Esophagus squamous epithelium (tissue), 5 donors: ENCODE data around the gene SCAF11. TPM values are rescaled to one million over a fixed set of nuclear protein-coding genes. Genes with fewer than 3 reads are reported as not detected.

ENCODE experiments used
- DNase-seq: peaks from one replicate; lab custom pipeline; 2025; lab: John Stamatoyannopoulos, UW
- H3K27ac ChIP-seq, 4 donors: fragments of 200-600 bp; sonication (generic); one replicate each; pipeline ENCODE4 v1.5.1; 2016 to 2019; ENCODE audit warnings: mild to moderate bottlenecking in 1 of 4
- H3K27me3 ChIP-seq, 4 donors: fragments of 200-600 bp; sonication (generic); 1 replicate in 3 of 4; 2 replicates in 1 of 4; pipeline versions ENCODE4 v1.5.1 to v1.6.0; 2017 to 2021; ENCODE audit warnings: antibody characterized with exemption in 1 of 4
- H3K36me3 ChIP-seq, 3 donors: fragments of 200-600 bp; sonication (generic); one replicate each; pipeline ENCODE4 v1.5.1; 2016 to 2019
- H3K4me1 ChIP-seq, 3 donors: fragments of 200-600 bp; sonication (generic); one replicate each; pipeline ENCODE4 v1.5.1; 2017 to 2019
- H3K4me3 ChIP-seq, 4 donors: fragments of 200-600 bp; sonication (generic); 1 replicate in 3 of 4; 2 replicates in 1 of 4; pipeline ENCODE4 v1.5.1; 2016 to 2019; ENCODE audit warnings: mild to moderate bottlenecking in 2 of 4, moderate library complexity in 1 of 4
- H3K9me3 ChIP-seq, 3 donors: fragments of 200-600 bp; sonication (generic); one replicate each; pipeline ENCODE4 v1.5.1; 2016 to 2019
- CTCF ChIP-seq, 6 experiments: fragments of 450-650 bp in 4 of 6; fragments of 200-600 bp in 2 of 6; sonication (generic) in 2 of 6; IDR thresholded peaks; one replicate each; pipeline ENCODE4 v1.5.1; 2016 to 2019; ENCODE audit warnings: antibody characterized with exemption in 6 of 6, mild to moderate bottlenecking in 4 of 6, moderate library complexity in 4 of 6
- POLR2A ChIP-seq, 4 donors: fragments of 450-650 bp; IDR thresholded peaks; one replicate each; pipeline ENCODE4 v1.6.1; 2017; ENCODE audit warnings: antibody characterized with exemption in 4 of 4, mild to moderate bottlenecking in 4 of 4, moderate library complexity in 3 of 4
- WGBS, 2 donors: methylation state at CpG; one replicate each; pipeline ENCODE4 v1.1.5; 2018; 5-methylcytosine and 5-hydroxymethylcytosine counted together
- intact Hi-C: fragments of 100-400 bp; cut with DNase I; formaldehyde crosslinking; loops from one replicate; pipeline ENCODE4 v1.15.0; 2022
- total RNA-seq, 4 donors: library from RNA; depleted of rRNA; stranded (reverse); fragments of >200 nt; gene quantifications; one replicate each; pipeline ENCODE4 v1.1.0, GENCODE V29; 2016
- donor health status: DM: yes; HTN: yes; CAD: no.

Gene SCAF11
- total RNA-seq, 4 donors from 2014 or later, result 65.9 to 123 (median 101) TPM

- Histone ChIP-seq H3K27me3 (no peaks in the 10 kb centered on the region), H3K36me3 (peaks cover 0 to 5% (median 0%) of the 10 kb centered on the region in 3 donors), H3K4me1 (peaks cover 17 to 38% (median 25%) of the 10 kb centered on the region in 3 donors), H3K9me3 (no peaks in the 10 kb centered on the region), H3K4me3 (peak overlapping the region; percentile 60 to 98 (median 90)), H3K27ac (peak overlapping the region; percentile 95 to 99 (median 99))
- WGBS, 2 donors, result 1% methylated on average over 36 to 65 of the region's 71 CpGs
- intact Hi-C loops, result no loop called here
- DNase-seq, result peak; percentile 40
- TF ChIP-seq POLR2A (IDR thresholded peaks at IDR 0.05) (peak in 2 of 4 donors; percentile 63 to 70), CTCF (IDR thresholded peaks at IDR 0.05) (peak in 1 of 6 experiments; percentile 6)
Observed at GRCh38 chr12:45991284-45992249, 1.2 kb upstream of the SCAF11 start.

- TF ChIP-seq POLR2A (IDR thresholded peaks at IDR 0.05) (peak in 1 of 4 donors; percentile 41), CTCF (IDR thresholded peaks at IDR 0.05) (no peak)
- intact Hi-C loops, result no loop called here
- 1% methylated on average over 12 to 54 of the region's 71 CpGs for WGBS, 2 donors
- no peak for DNase-seq
- peaks cover 0 to 19% (median 0%) of the 10 kb centered on the region in 3 donors for H3K36me3 ChIP-seq
- peak overlapping the region; percentile 99 to 100 (median 99) for H3K27ac ChIP-seq
- peak overlapping the region; percentile 87 to 98 (median 94) for H3K4me3 ChIP-seq
- H3K4me1 ChIP-seq, result peaks cover 21 to 55% (median 36%) of the 10 kb centered on the region in 3 donors
- no peaks in the 10 kb centered on the region for H3K9me3 ChIP-seq
- H3K27me3 ChIP-seq, result no peaks in the 10 kb centered on the region
Observed at GRCh38 chr12:45989721-45990467, 480 bp downstream of the SCAF11 start.

GRCh38 chr12:45989287-45989686 is 1.1 kb downstream of the SCAF11 start:
- Histone ChIP-seq H3K27me3 (no peaks in the 10 kb centered on the region), H3K9me3 (no peaks in the 10 kb centered on the region), H3K4me3 (peak overlapping the region; percentile 87 to 98 (median 94)), H3K27ac (peak overlapping the region; percentile 99 to 100 (median 99)), H3K36me3 (peaks cover 0 to 21% (median 0%) of the 10 kb centered on the region in 3 donors), H3K4me1 (peaks cover 21 to 61% (median 38%) of the 10 kb centered on the region in 3 donors)
- TF ChIP-seq POLR2A (IDR thresholded peaks at IDR 0.05) (no peak), CTCF (IDR thresholded peaks at IDR 0.05) (no peak)
- no peak for DNase-seq
- 4% methylated on average over 9 to 10 of the region's 10 CpGs for WGBS, 2 donors
- intact Hi-C loops, result no loop called here

GRCh38 chr12:45988264-45988663 is 2.1 kb downstream of the SCAF11 start:
- no peak for TF ChIP-seq POLR2A (IDR thresholded peaks at IDR 0.05)
- TF ChIP-seq CTCF (IDR thresholded peaks at IDR 0.05), result no peak
- peak overlapping the region in 2 of 4 donors; percentile 99 for H3K27ac ChIP-seq
- H3K4me3 ChIP-seq, result peak overlapping the region in 2 of 4 donors; percentile 94 to 98
- intact Hi-C loops, result no loop called here
- H3K27me3 ChIP-seq, result no peaks in the 10 kb centered on the region
- peaks cover 0 to 21% (median 0%) of the 10 kb centered on the region in 3 donors for H3K36me3 ChIP-seq
- H3K9me3 ChIP-seq, result no peaks in the 10 kb centered on the region
- no peak for DNase-seq
- peaks cover 21 to 71% (median 38%) of the 10 kb centered on the region in 3 donors for H3K4me1 ChIP-seq
- 16 to 23% methylated on average over 3 of the region's 3 CpGs for WGBS, 2 donors
